B cell (primary cell): ENCODE data around the gene IGSF8. TPM values are rescaled to one million over a fixed set of nuclear protein-coding genes. Genes with fewer than 3 reads are reported as not detected.

Experiments
- ATAC-seq: fragments of 200-7000 bp; cut with Tn5 transposase; one replicate; pipeline ENCODE4 v1.10.0; 2021; ENCODE audit warnings: low read depth, mild to moderate bottlenecking, moderate number of reproducible peaks, moderate library complexity
- CTCF ChIA-PET: fragments of 350-600 bp; sonication (Branson Sonifier 250); formaldehyde crosslinking; loops from one replicate; lab custom pipeline; 2021; ENCODE audit warnings: antibody characterized with exemption, inconsistent platforms; lab: Charles Lee
- POLR2A ChIA-PET: fragments of 350-600 bp; sonication (Branson Sonifier 250); formaldehyde crosslinking; loops from one replicate; lab custom pipeline; 2021; ENCODE audit warnings: antibody characterized with exemption; lab: Charles Lee
- DNase-seq: peaks from one replicate; pipeline ENCODE4 v3.0.0; 2013
- H2AFZ ChIP-seq: 2 replicates; pipeline ENCODE4 v1.6.1; 2012; ENCODE audit warnings: mild to moderate bottlenecking, low read depth, low read length; ENCODE audit not compliant: insufficient read depth, poor library complexity, severe bottlenecking
- H3K27ac ChIP-seq, 2 donors: 1 replicate in 1 of 2; 2 replicates in 1 of 2; pipeline ENCODE4 v1.5.1; 2012 to 2013; ENCODE audit warnings: low read length in 2 of 2, mild to moderate bottlenecking in 2 of 2, moderate library complexity in 1 of 2
- H3K27me3 ChIP-seq, 4 experiments: fragments of 200-600 bp in 1 of 4; sonication (generic) in 1 of 4; replicated peaks in 1 of 4; 1 replicate in 2 of 4; 2 replicates in 2 of 4; pipeline versions ENCODE4 v1.6.1 to v1.7.0; 2013 to 2016; ENCODE audit warnings: low read length in 3 of 4, mild to moderate bottlenecking in 2 of 4, mixed read lengths in 1 of 4, moderate library complexity in 1 of 4; ENCODE audit not compliant: insufficient read depth in 4 of 4, control insufficient read depth in 3 of 4; ENCODE audit errors: control extremely low read depth in 1 of 4
- H3K36me3 ChIP-seq, 2 experiments: replicated peaks in 1 of 2; 1 replicate in 1 of 2; 2 replicates in 1 of 2; pipeline versions ENCODE4 v1.6.1 to v1.7.1; 2013; ENCODE audit warnings: low read length in 1 of 2; ENCODE audit not compliant: insufficient read depth in 2 of 2, control insufficient read depth in 1 of 2; ENCODE audit errors: control extremely low read depth in 1 of 2, extremely low read depth in 1 of 2
- H3K4me1 ChIP-seq, 2 donors: fragments of 200-600 bp in 1 of 2; sonication (generic) in 1 of 2; 1 replicate in 1 of 2; 2 replicates in 1 of 2; pipeline versions ENCODE4 v1.5.1 to v1.6.1; 2013 to 2017; ENCODE audit warnings: low read length in 2 of 2; ENCODE audit not compliant: control insufficient read depth in 2 of 2, insufficient read depth in 2 of 2
- H3K4me2 ChIP-seq: replicated peaks from 2 replicates; pipeline ENCODE3; 2012; ENCODE audit warnings: mild to moderate bottlenecking, low read depth, low read length; ENCODE audit not compliant: poor library complexity, severe bottlenecking
- H3K4me3 ChIP-seq, 5 experiments: fragments of 200-600 bp in 1 of 5; sonication (generic) in 1 of 5; 1 replicate in 3 of 5; 2 replicates in 2 of 5; pipeline versions ENCODE4 v1.5.1 to v1.7.0; 2011 to 2016; ENCODE audit warnings: low read length in 4 of 5, mild to moderate bottlenecking in 4 of 5, low read depth in 2 of 5, control low read depth in 1 of 5, moderate library complexity in 1 of 5; ENCODE audit not compliant: insufficient read depth in 1 of 5; ENCODE audit errors: control extremely low read depth in 1 of 5, extremely low read depth in 1 of 5
- H3K79me2 ChIP-seq: fragments of 200-600 bp; sonication (generic); one replicate; pipeline ENCODE4 v1.6.0; 2016; ENCODE audit warnings: low read length; ENCODE audit not compliant: control insufficient read depth, insufficient read depth
- H3K9ac ChIP-seq: fragments of 200-600 bp; sonication (generic); 2 replicates; pipeline ENCODE4 v1.6.1; 2017; ENCODE audit warnings: mild to moderate bottlenecking, low read length, moderate library complexity
- H3K9me3 ChIP-seq, 3 donors: one replicate each; pipeline versions ENCODE4 v1.6.1 to v1.7.1; 2013; ENCODE audit warnings: low read length in 2 of 3; ENCODE audit not compliant: control insufficient read depth in 2 of 3, insufficient read depth in 1 of 3; ENCODE audit errors: control extremely low read depth in 1 of 3
- H4K20me1 ChIP-seq: 2 replicates; pipeline ENCODE4 v1.6.0; 2012; ENCODE audit warnings: mild to moderate bottlenecking, low read length; ENCODE audit not compliant: insufficient read depth, control insufficient read depth, poor library complexity, severe bottlenecking
- H3K27ac Mint-ChIP-seq: one replicate; pipeline ENCODE4 v1.8.0; 2021; ENCODE audit warnings: mixed read lengths
- H3K27me3 Mint-ChIP-seq: one replicate; pipeline ENCODE4 v1.8.0; 2021; ENCODE audit warnings: mixed read lengths
- H3K4me1 Mint-ChIP-seq: one replicate; pipeline ENCODE4 v1.8.0; 2021; ENCODE audit warnings: mixed read lengths
- H3K4me3 Mint-ChIP-seq: one replicate; pipeline ENCODE4 v1.8.0; 2021; ENCODE audit warnings: mixed read lengths
- H3K9me3 Mint-ChIP-seq: one replicate; pipeline ENCODE4 v1.8.0; 2022; ENCODE audit warnings: mixed read lengths; ENCODE audit not compliant: insufficient read depth
- CTCF ChIP-seq: fragments of 200-600 bp; IDR thresholded peaks from one replicate; pipeline ENCODE4 v1.8.0; 2022; ENCODE audit warnings: antibody characterized with exemption, mild to moderate bottlenecking
- EZH2 ChIP-seq: IDR thresholded peaks from 2 replicates; pipeline ENCODE4 v1.6.1; 2012; ENCODE audit warnings: borderline replicate concordance, low read depth, mild to moderate bottlenecking, moderate library complexity, low read length; ENCODE audit not compliant: insufficient read depth, poor library complexity, severe bottlenecking
- WGBS: methylation state at CpG from one replicate; pipeline ENCODE4 v1.1.5; 2013; ENCODE audit warnings: missing lambda C conversion rate; ENCODE audit not compliant: insufficient coverage; 5-methylcytosine and 5-hydroxymethylcytosine counted together
- intact Hi-C: fragments of 100-400 bp; cut with micrococcal nuclease; formaldehyde crosslinking; loops from one replicate; pipeline ENCODE4 v1.10.0; 2022
- polyA plus RNA-seq: library from polyadenylated mRNA; depleted of rRNA; stranded (reverse); fragments of >200 nt; gene quantifications from 2 replicates; pipeline ENCODE4 v1.2.3, GENCODE V29; 2012
- total RNA-seq, 2 donors: library from RNA; stranded (reverse); fragments of 120-200 nt in 1 of 2; gene quantifications; 1 replicate in 1 of 2; 2 replicates in 1 of 2; pipeline versions ENCODE4 v1.2.3 to v1.2.4, GENCODE V29; 2013 to 2022

IGSF8 gene
- total and polyA plus RNA-seq, 2 donors (not counting 1 experiment from before 2014, with no cell fraction given): 37.2 to 56.0 TPM

- Mint-ChIP-seq H3K27me3 (no peaks in the 10 kb centered on the region), H3K4me3 (no peak overlapping the region), H3K9me3 (no peaks in the 10 kb centered on the region), H3K4me1 (peaks cover 34% of the 10 kb centered on the region), H3K27ac (peak overlapping the region; percentile 84)
- POLR2A ChIA-PET: no interaction called here
- no peak for ATAC-seq
- H3K9me3 ChIP-seq: no peaks in the 10 kb centered on the region
- H3K4me2 ChIP-seq: peak overlapping the region; percentile 62
- CTCF ChIA-PET: interaction anchor here (0.5 to 7.2 kb wide), 23 partner anchors 9 to 931 kb away, joined by 3 to 131 read pairs (median 5); partner anchors contain the start of genes KCNJ10, PEX19 and PIGM
- H4K20me1 ChIP-seq: peaks cover 8% of the 10 kb centered on the region
- peak overlapping the region; percentile 74 for H2AFZ ChIP-seq
- WGBS: 97% methylated on average over 5 of the region's 9 CpGs
- peaks cover 13% of the 10 kb centered on the region for H3K79me2 ChIP-seq
- intact Hi-C loops: loop anchor here (1.0 kb wide), 4 partner anchors 91 to 274 kb away; no protein-coding TSS in a partner anchor
- no peak overlapping the region for H3K27ac ChIP-seq
- no peaks in the 10 kb centered on the region for H3K27me3 ChIP-seq
- H3K36me3 ChIP-seq: no peaks in the 10 kb centered on the region
- TF ChIP-seq EZH2 (no peak), CTCF (no peak)
- no peak overlapping the region for H3K9ac ChIP-seq
- peaks cover 25 to 33% of the 10 kb centered on the region in 2 donors for H3K4me1 ChIP-seq
- no peak overlapping the region for H3K4me3 ChIP-seq
- DNase-seq: no peak
Measured at GRCh38 chr1:160101717-160102522, 3.5 kb upstream of the IGSF8 start.
